ENCODE measurements around the gene USP6NL. TPM values are rescaled to one million over a fixed set of nuclear protein-coding genes. Genes with fewer than 3 reads are reported as not detected.

USP6NL gene
- total RNA-seq, 2 experiments from 2014 or later, result 2.3 to 2.5 TPM

GRCh38 chr10:11551916-11552602 is 59.4 kb downstream of the USP6NL start:
- Mint-ChIP-seq H3K27me3 (no peaks in the 10 kb centered on the region), H3K27ac (peak overlapping the region; percentile 74), H3K36me3 (ENCODE audit: low read depth) (no peaks in the 10 kb centered on the region), H3K9me3 (peaks cover 5% of the 10 kb centered on the region), H3K4me3 (peak overlapping the region; percentile 23), H3K4me1 (ENCODE audit: low read depth) (peaks cover 33% of the 10 kb centered on the region)
- POLR2A ChIA-PET, result interaction anchor here (0.5 to 1.2 kb wide), 3 partner anchors 13 to 1751 kb away, joined by 3 to 4 read pairs (median 3); partner anchors contain the start of gene USP6NL
- DNase-seq (no peak), ATAC-seq (peak; percentile 83)
- no peak for TF ChIP-seq CTCF (IDR thresholded peaks at IDR 0.05)
- intact Hi-C loops (cut with micrococcal nuclease), result no loop called here
- CTCF ChIA-PET, result interaction anchor here (0.7 to 1.5 kb wide), 5 partner anchors 13 to 205 kb away, joined by 3 to 5 read pairs (median 4); no protein-coding TSS in a partner anchor

GRCh38 chr10:11551104-11551503 is 60.3 kb downstream of the USP6NL start:
- H3K9me3 Mint-ChIP-seq, result peaks cover 5% of the 10 kb centered on the region
- no peak overlapping the region for H3K4me3 Mint-ChIP-seq
- H3K27ac Mint-ChIP-seq, result no peak overlapping the region
- no peak for DNase-seq
- H3K36me3 Mint-ChIP-seq (ENCODE audit: low read depth), result no peaks in the 10 kb centered on the region
- ChIA-PET POLR2A (interaction anchor here (0.6 kb wide), 1 partner anchor 631 kb away, joined by 4 read pairs; no protein-coding TSS in a partner anchor), CTCF (interaction anchor here (1.4 to 1.5 kb wide), 4 partner anchors 9 to 206 kb away, joined by 4 to 5 read pairs (median 4); no protein-coding TSS in a partner anchor)
- no peak for TF ChIP-seq CTCF (IDR thresholded peaks at IDR 0.05)
- H3K4me1 Mint-ChIP-seq (ENCODE audit: low read depth), result peaks cover 33% of the 10 kb centered on the region
- no peaks in the 10 kb centered on the region for H3K27me3 Mint-ChIP-seq
- no peak for ATAC-seq
- intact Hi-C loops (cut with micrococcal nuclease), result no loop called here

- ATAC-seq, result no peak
- Mint-ChIP-seq H3K4me1 (ENCODE audit: low read depth) (peaks cover 21% of the 10 kb centered on the region), H3K27me3 (no peaks in the 10 kb centered on the region), H3K4me3 (no peak overlapping the region), H3K9me3 (no peaks in the 10 kb centered on the region), H3K27ac (no peak overlapping the region), H3K36me3 (ENCODE audit: low read depth) (no peaks in the 10 kb centered on the region)
- CTCF ChIA-PET, result interaction anchor here (1.0 to 2.0 kb wide), 6 partner anchors 12 to 209 kb away, joined by 3 to 7 read pairs (median 4); no protein-coding TSS in a partner anchor
- POLR2A ChIA-PET, result no interaction called here
- intact Hi-C loops (cut with micrococcal nuclease), result no loop called here
- DNase-seq, result no peak
- no peak for TF ChIP-seq CTCF (IDR thresholded peaks at IDR 0.05)
Measured at GRCh38 chr10:11548768-11549099, 62.7 kb downstream of the USP6NL start.

- Mint-ChIP-seq H3K4me3 (no peak overlapping the region), H3K27me3 (no peaks in the 10 kb centered on the region), H3K36me3 (ENCODE audit: low read depth) (no peaks in the 10 kb centered on the region), H3K27ac (no peak overlapping the region), H3K4me1 (ENCODE audit: low read depth) (peaks cover 18% of the 10 kb centered on the region), H3K9me3 (no peaks in the 10 kb centered on the region)
- DNase-seq (no peak), ATAC-seq (no peak)
- intact Hi-C loops (cut with micrococcal nuclease), result no loop called here
- TF ChIP-seq CTCF (IDR thresholded peaks at IDR 0.05), result no peak
- ChIA-PET CTCF (interaction anchor here (1.0 to 2.0 kb wide), 5 partner anchors 12 to 210 kb away, joined by 3 to 7 read pairs (median 3); no protein-coding TSS in a partner anchor), POLR2A (no interaction called here)
Measured at GRCh38 chr10:11548065-11548767, 63.2 kb downstream of the USP6NL start.

GRCh38 chr10:11546581-11546980 is 64.9 kb downstream of the USP6NL start:
- no peak for DNase-seq
- H3K36me3 Mint-ChIP-seq (ENCODE audit: low read depth), result no peaks in the 10 kb centered on the region
- ATAC-seq, result no peak
- ChIA-PET CTCF (interaction anchor here (0.7 kb wide), 1 partner anchor 122 kb away, joined by 3 read pairs; no protein-coding TSS in a partner anchor), POLR2A (no interaction called here)
- intact Hi-C loops (cut with micrococcal nuclease), result no loop called here
- no peak for TF ChIP-seq CTCF (IDR thresholded peaks at IDR 0.05)
- peaks cover 3% of the 10 kb centered on the region for H3K4me1 Mint-ChIP-seq (ENCODE audit: low read depth)
- H3K4me3 Mint-ChIP-seq, result no peak overlapping the region
- H3K9me3 Mint-ChIP-seq, result no peaks in the 10 kb centered on the region
- H3K27me3 Mint-ChIP-seq, result no peaks in the 10 kb centered on the region
- H3K27ac Mint-ChIP-seq, result no peak overlapping the region
